Loucy (cell line): ENCODE measurements around the gene VPS37B.

Source experiments
- H2AFZ ChIP-seq: fragments of 200-600 bp; sonication (generic); 2 replicates; pipeline ENCODE4 v1.6.0; 2016; ENCODE audit warnings: antibody characterized with exemption, mild to moderate bottlenecking, low read length, moderate library complexity
- H3F3A ChIP-seq: fragments of 200-600 bp; 2 replicates; pipeline ENCODE4 v1.6.0; 2016; ENCODE audit warnings: antibody characterized with exemption, low read depth, mild to moderate bottlenecking
- H3K27me3 ChIP-seq: fragments of 200-600 bp; sonication (generic); 2 replicates; pipeline ENCODE4 v1.6.1; 2014; ENCODE audit warnings: low read length, mild to moderate bottlenecking; ENCODE audit not compliant: insufficient read depth, poor library complexity, severe bottlenecking
- H3K36me3 ChIP-seq: fragments of 200-600 bp; sonication (generic); 2 replicates; pipeline ENCODE4 v1.6.1; 2016; ENCODE audit warnings: low read length; ENCODE audit not compliant: insufficient read depth
- H3K4me1 ChIP-seq: fragments of 200-600 bp; sonication (generic); 2 replicates; pipeline ENCODE4 v1.5.1; 2014; ENCODE audit warnings: low read length, mild to moderate bottlenecking; ENCODE audit not compliant: insufficient read depth, poor library complexity, severe bottlenecking
- H3K4me2 ChIP-seq: fragments of 200-600 bp; sonication (generic); 2 replicates; pipeline ENCODE4 v1.6.0; 2014; ENCODE audit warnings: antibody characterized with exemption, low read length, low read depth, mild to moderate bottlenecking; ENCODE audit not compliant: poor library complexity, severe bottlenecking
- H3K4me3 ChIP-seq: fragments of 200-600 bp; sonication (generic); 2 replicates; pipeline ENCODE4 v1.5.1; 2014; ENCODE audit warnings: low read length, mild to moderate bottlenecking, mixed read lengths; ENCODE audit not compliant: poor library complexity, severe bottlenecking
- H3K79me2 ChIP-seq: fragments of 200-600 bp; sonication (generic); 2 replicates; pipeline ENCODE4 v1.6.1; 2014; ENCODE audit warnings: low read length; ENCODE audit not compliant: insufficient read depth
- H3K9ac ChIP-seq: fragments of 200-600 bp; sonication (generic); 2 replicates; pipeline ENCODE4 v1.6.0; 2014; ENCODE audit warnings: mild to moderate bottlenecking, low read depth, low read length, moderate library complexity; ENCODE audit not compliant: poor library complexity, severe bottlenecking
- H3K9me2 ChIP-seq: fragments of 200-600 bp; sonication (generic); replicated peaks from 2 replicates; pipeline ENCODE4 v1.6.1; 2016; ENCODE audit warnings: low read depth, low read length, mixed read lengths
- H3K9me3 ChIP-seq: fragments of 200-600 bp; sonication (generic); 2 replicates; pipeline ENCODE4 v1.6.1; 2014; ENCODE audit warnings: mild to moderate bottlenecking, antibody characterized with exemption, low read length, low read depth; ENCODE audit not compliant: insufficient read depth
- H4K20me1 ChIP-seq: fragments of 200-600 bp; sonication (generic); 2 replicates; pipeline ENCODE4 v1.6.0; 2014; ENCODE audit warnings: antibody characterized with exemption, low read length, mild to moderate bottlenecking; ENCODE audit not compliant: insufficient read depth, poor library complexity, severe bottlenecking
- EZH2phosphoT487 ChIP-seq: fragments of 200-600 bp; IDR thresholded peaks from 2 replicates; pipeline ENCODE4 v1.6.1; 2018; ENCODE audit warnings: antibody characterized with exemption, mild to moderate bottlenecking, moderate library complexity, borderline replicate concordance
- TF ChIP-seq, protein P1 (sequence below): fragments of 200-600 bp; sonication (generic); conservative IDR thresholded peaks from 2 replicates; pipeline ENCODE4 v1.5.1; 2014; ENCODE audit warnings: mild to moderate bottlenecking, antibody characterized with exemption, low read length

Gene VPS37B

DNA sequence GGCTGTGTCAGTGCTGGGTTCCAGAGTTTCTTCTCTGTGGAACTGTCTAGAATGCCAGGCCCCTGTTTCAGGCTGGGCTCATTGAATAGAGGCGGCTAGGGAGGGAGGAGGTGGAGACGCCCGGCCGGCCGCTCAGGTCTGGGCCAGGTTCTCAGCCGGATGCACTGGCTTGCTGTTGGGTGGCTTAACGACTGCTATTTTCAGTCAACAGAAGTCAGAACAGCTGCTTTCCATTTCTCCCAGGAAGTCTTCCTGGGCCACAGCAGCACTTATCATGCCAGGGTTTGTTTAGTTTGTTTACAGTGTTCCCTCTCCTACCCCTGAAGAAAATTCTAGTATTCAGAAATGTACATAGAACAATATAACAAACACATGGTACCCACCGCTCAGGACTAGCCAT, 26.0 kb upstream of the VPS37B start:
- no peaks in the 10 kb centered on the region for H3K4me1 ChIP-seq
- no peaks in the 10 kb centered on the region for H3K9me3 ChIP-seq
- H3K27me3 ChIP-seq, result no peaks in the 10 kb centered on the region
- no peaks in the 10 kb centered on the region for H3K9me2 ChIP-seq
- H3K9ac ChIP-seq, result no peak overlapping the region
- no peak overlapping the region for H2AFZ ChIP-seq
- H3K4me3 ChIP-seq, result no peak overlapping the region
- no peaks in the 10 kb centered on the region for H3K79me2 ChIP-seq
- H3K36me3 ChIP-seq, result no peaks in the 10 kb centered on the region
- H3K4me2 ChIP-seq, result no peak overlapping the region
- TF ChIP-seq, protein P1, sequence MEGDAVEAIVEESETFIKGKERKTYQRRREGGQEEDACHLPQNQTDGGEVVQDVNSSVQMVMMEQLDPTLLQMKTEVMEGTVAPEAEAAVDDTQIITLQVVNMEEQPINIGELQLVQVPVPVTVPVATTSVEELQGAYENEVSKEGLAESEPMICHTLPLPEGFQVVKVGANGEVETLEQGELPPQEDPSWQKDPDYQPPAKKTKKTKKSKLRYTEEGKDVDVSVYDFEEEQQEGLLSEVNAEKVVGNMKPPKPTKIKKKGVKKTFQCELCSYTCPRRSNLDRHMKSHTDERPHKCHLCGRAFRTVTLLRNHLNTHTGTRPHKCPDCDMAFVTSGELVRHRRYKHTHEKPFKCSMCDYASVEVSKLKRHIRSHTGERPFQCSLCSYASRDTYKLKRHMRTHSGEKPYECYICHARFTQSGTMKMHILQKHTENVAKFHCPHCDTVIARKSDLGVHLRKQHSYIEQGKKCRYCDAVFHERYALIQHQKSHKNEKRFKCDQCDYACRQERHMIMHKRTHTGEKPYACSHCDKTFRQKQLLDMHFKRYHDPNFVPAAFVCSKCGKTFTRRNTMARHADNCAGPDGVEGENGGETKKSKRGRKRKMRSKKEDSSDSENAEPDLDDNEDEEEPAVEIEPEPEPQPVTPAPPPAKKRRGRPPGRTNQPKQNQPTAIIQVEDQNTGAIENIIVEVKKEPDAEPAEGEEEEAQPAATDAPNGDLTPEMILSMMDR, result no peak
- TF ChIP-seq EZH2phosphoT487, result no peak
- no peaks in the 10 kb centered on the region for H4K20me1 ChIP-seq
- H3F3A ChIP-seq, result no peaks in the 10 kb centered on the region

DNA sequence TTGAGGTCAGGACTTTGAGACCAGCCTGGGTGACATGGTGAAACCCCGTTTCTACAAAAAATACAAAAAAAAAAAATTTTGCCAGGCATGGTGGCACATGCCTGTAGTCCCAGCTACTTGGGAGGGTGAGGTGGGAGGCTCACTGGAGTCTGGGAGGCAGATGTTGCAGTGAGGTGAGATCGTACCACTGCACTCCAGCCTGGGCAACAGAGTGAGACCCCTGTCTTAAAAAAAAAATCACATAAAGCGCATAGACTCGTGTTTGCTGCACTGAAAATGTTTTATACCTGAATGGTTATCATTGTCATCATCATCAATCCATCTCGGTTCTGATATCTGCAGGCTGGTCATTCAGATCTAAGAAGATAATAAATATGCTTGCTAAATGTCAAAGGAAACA, 24.8 kb upstream of the VPS37B start:
- no peak overlapping the region for H3K4me2 ChIP-seq
- no peaks in the 10 kb centered on the region for H3K27me3 ChIP-seq
- no peaks in the 10 kb centered on the region for H3K9me3 ChIP-seq
- H2AFZ ChIP-seq, result no peak overlapping the region
- no peaks in the 10 kb centered on the region for H3K4me1 ChIP-seq
- H3K4me3 ChIP-seq, result no peak overlapping the region
- H3F3A ChIP-seq, result no peaks in the 10 kb centered on the region
- H3K36me3 ChIP-seq, result no peaks in the 10 kb centered on the region
- no peaks in the 10 kb centered on the region for H4K20me1 ChIP-seq
- TF ChIP-seq, protein P1, result no peak
- no peak for TF ChIP-seq EZH2phosphoT487
- H3K9ac ChIP-seq, result no peak overlapping the region
- H3K79me2 ChIP-seq, result no peaks in the 10 kb centered on the region
- no peaks in the 10 kb centered on the region for H3K9me2 ChIP-seq

DNA sequence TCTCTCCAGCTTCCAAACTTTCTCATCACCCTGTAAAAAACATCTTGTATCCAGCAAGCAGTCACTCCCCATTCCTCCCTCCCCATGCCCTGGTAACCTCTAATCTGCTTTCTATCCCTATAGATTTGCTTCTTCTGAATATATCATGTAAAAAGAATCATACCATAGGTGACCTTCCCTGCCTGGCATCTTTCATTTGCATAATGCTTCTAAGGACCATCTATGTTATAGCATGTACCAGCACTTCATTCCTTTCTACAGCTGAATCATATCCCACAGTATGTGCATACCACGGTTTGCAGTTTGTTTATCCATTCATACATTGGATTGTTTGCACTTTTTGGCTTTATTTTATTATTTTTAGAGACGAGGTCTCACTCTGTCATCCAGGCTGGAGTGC, 22.9 kb upstream of the VPS37B start:
- Histone ChIP-seq H3K9me2 (no peaks in the 10 kb centered on the region), H3K4me3 (no peak overlapping the region), H3F3A (no peaks in the 10 kb centered on the region), H3K36me3 (no peaks in the 10 kb centered on the region), H3K9me3 (no peaks in the 10 kb centered on the region), H2AFZ (no peak overlapping the region), H3K79me2 (no peaks in the 10 kb centered on the region), H4K20me1 (no peaks in the 10 kb centered on the region), H3K4me2 (no peak overlapping the region), H3K27me3 (no peaks in the 10 kb centered on the region), H3K9ac (no peak overlapping the region), H3K4me1 (no peaks in the 10 kb centered on the region)
- TF ChIP-seq, protein P1, result no peak
- no peak for TF ChIP-seq EZH2phosphoT487
